ENCODE measurements around the gene ANKRD49. TPM values are rescaled to one million over a fixed set of nuclear protein-coding genes. Genes with fewer than 3 reads are reported as not detected.

Gene ANKRD49
- total and polyA plus RNA-seq, 9 donors = 10.0 to 17.1 (median 12.3) TPM

DNA sequence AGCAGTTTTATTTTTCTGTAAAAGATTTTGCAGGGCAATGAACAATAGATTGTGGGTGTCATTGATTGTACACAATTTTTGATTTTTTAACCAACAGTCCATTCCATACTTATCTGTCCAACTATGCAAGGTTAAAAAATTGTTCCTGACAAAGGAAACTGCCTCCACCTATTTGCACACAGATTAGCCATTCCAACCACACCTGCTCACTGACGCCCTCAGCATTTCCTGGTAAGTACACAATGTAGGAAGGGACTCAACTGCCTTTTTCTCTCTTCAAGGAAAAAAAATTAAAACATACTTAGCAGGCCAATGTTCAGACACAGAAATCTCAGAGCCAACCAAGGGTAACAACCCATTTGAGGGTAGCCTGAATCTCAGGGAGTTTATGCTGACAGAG lies 45.6 kb downstream of the ANKRD49 start:
- H3K9me3 ChIP-seq (replicated peaks; ENCODE audit: control insufficient read depth, low read depth, low read length) = no peaks in the 10 kb centered on the region
- H3K27ac ChIP-seq (ENCODE audit: low read length) = no peak overlapping the region
- H3K36me3 ChIP-seq (ENCODE audit: control insufficient read depth, insufficient read depth, low read length) = no peaks in the 10 kb centered on the region
- DNase-seq = no peak
- no CpG with 5 or more reads among the region's 1 CpG for WGBS (ENCODE audit: insufficient coverage)
- no peak overlapping the region for H3K4me3 ChIP-seq (ENCODE audit: low read length)
- H3K4me1 ChIP-seq (ENCODE audit: control insufficient read depth, insufficient read depth, low read length) = peaks cover 5% of the 10 kb centered on the region
- H3K27me3 ChIP-seq (ENCODE audit: control insufficient read depth, insufficient read depth, low read length) = no peaks in the 10 kb centered on the region

DNA sequence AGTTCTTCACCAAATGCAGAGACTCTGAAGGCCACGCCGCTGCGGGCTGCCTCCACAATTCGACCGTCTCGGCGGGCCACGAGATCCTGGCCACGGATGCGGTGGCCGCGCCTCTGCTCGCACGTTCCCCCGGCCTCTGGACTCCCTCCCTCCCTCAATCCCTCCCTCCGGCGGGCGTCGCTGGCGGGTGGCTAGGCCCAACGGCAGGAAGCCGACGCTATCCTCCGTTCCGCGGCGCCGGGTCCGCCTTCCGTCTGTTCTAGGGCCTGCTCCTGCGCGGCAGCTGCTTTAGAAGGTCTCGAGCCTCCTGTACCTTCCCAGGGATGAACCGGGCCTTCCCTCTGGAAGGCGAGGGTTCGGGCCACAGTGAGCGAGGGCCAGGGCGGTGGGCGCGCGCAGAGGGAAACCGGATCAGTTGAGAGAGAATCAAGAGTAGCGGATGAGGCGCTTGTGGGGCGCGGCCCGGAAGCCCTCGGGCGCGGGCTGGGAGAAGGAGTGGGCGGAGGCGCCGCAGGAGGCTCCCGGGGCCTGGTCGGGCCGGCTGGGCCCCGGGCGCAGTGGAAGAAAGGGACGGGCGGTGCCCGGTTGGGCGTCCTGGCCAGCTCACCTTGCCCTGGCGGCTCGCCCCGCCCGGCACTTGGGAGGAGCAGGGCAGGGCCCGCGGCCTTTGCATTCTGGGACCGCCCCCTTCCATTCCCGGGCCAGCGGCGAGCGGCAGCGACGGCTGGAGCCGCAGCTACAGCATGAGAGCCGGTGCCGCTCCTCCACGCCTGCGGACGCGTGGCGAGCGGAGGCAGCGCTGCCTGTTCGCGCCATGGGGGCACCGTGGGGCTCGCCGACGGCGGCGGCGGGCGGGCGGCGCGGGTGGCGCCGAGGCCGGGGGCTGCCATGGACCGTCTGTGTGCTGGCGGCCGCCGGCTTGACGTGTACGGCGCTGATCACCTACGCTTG lies 50.2 kb downstream of the ANKRD49 start, which contains the start of gene FUT4:
Gene FUT4 (plus strand): TSS at position 227 of the 951 bp plus-strand sequence. CDS start 213 bp downstream, at position 440.
- 0% methylated on average over 108 of the region's 109 CpGs for WGBS (ENCODE audit: insufficient coverage)

DNA sequence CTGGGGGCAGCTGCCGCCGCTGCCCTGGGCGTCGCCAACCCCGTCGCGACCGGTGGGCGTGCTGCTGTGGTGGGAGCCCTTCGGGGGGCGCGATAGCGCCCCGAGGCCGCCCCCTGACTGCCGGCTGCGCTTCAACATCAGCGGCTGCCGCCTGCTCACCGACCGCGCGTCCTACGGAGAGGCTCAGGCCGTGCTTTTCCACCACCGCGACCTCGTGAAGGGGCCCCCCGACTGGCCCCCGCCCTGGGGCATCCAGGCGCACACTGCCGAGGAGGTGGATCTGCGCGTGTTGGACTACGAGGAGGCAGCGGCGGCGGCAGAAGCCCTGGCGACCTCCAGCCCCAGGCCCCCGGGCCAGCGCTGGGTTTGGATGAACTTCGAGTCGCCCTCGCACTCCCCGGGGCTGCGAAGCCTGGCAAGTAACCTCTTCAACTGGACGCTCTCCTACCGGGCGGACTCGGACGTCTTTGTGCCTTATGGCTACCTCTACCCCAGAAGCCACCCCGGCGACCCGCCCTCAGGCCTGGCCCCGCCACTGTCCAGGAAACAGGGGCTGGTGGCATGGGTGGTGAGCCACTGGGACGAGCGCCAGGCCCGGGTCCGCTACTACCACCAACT lies 51.0 kb downstream of the ANKRD49 start:
- peak; percentile 33 for DNase-seq
- WGBS (ENCODE audit: insufficient coverage) = 3% methylated on average over 53 of the region's 59 CpGs
- peaks cover 27% of the 10 kb centered on the region for H3K4me1 ChIP-seq (ENCODE audit: control insufficient read depth, insufficient read depth, low read length)

More for the DNA sequence above, 50.2 kb downstream of the ANKRD49 start, which contains the start of gene FUT4:
- no peaks in the 10 kb centered on the region for H3K9me3 ChIP-seq (replicated peaks; ENCODE audit: control insufficient read depth, low read depth, low read length)
- peak within 1 kb of the TSS; percentile 69 for H3K4me3 ChIP-seq (ENCODE audit: low read length)
- H3K4me1 ChIP-seq (ENCODE audit: control insufficient read depth, insufficient read depth, low read length) = peaks cover 27% of the 10 kb centered on the region
- H3K27me3 ChIP-seq (ENCODE audit: control insufficient read depth, insufficient read depth, low read length) = no peaks in the 10 kb centered on the region
- peak; percentile 95 for DNase-seq
- peaks cover 12% of the 10 kb centered on the region for H3K36me3 ChIP-seq (ENCODE audit: control insufficient read depth, insufficient read depth, low read length)
- peak within 1 kb of the TSS; percentile 97 for H3K27ac ChIP-seq (ENCODE audit: low read length)

DNA sequence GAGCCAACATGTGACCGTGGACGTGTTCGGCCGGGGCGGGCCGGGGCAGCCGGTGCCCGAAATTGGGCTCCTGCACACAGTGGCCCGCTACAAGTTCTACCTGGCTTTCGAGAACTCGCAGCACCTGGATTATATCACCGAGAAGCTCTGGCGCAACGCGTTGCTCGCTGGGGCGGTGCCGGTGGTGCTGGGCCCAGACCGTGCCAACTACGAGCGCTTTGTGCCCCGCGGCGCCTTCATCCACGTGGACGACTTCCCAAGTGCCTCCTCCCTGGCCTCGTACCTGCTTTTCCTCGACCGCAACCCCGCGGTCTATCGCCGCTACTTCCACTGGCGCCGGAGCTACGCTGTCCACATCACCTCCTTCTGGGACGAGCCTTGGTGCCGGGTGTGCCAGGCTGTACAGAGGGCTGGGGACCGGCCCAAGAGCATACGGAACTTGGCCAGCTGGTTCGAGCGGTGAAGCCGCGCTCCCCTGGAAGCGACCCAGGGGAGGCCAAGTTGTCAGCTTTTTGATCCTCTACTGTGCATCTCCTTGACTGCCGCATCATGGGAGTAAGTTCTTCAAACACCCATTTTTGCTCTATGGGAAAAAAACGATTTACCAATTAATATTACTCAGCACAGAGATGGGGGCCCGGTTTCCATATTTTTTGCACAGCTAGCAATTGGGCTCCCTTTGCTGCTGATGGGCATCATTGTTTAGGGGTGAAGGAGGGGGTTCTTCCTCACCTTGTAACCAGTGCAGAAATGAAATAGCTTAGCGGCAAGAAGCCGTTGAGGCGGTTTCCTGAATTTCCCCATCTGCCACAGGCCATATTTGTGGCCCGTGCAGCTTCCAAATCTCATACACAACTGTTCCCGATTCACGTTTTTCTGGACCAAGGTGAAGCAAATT lies 51.7 kb downstream of the ANKRD49 start:
- peak overlapping the region; percentile 69 for H3K4me3 ChIP-seq (ENCODE audit: low read length)
- H3K9me3 ChIP-seq (replicated peaks; ENCODE audit: control insufficient read depth, low read depth, low read length) = no peaks in the 10 kb centered on the region
- DNase-seq = no peak
- H3K36me3 ChIP-seq (ENCODE audit: control insufficient read depth, insufficient read depth, low read length) = peaks cover 12% of the 10 kb centered on the region
- no peak overlapping the region for H3K27ac ChIP-seq (ENCODE audit: low read length)
- 45% methylated on average over 39 of the region's 54 CpGs for WGBS (ENCODE audit: insufficient coverage)
- no peaks in the 10 kb centered on the region for H3K27me3 ChIP-seq (ENCODE audit: control insufficient read depth, insufficient read depth, low read length)
- H3K4me1 ChIP-seq (ENCODE audit: control insufficient read depth, insufficient read depth, low read length) = peaks cover 27% of the 10 kb centered on the region

More for the DNA sequence above, 51.0 kb downstream of the ANKRD49 start:
- H3K4me3 ChIP-seq (ENCODE audit: low read length) = peak overlapping the region; percentile 69
- no peaks in the 10 kb centered on the region for H3K27me3 ChIP-seq (ENCODE audit: control insufficient read depth, insufficient read depth, low read length)
- H3K36me3 ChIP-seq (ENCODE audit: control insufficient read depth, insufficient read depth, low read length) = peaks cover 12% of the 10 kb centered on the region
- H3K27ac ChIP-seq (ENCODE audit: low read length) = peak overlapping the region; percentile 29
- H3K9me3 ChIP-seq (replicated peaks; ENCODE audit: control insufficient read depth, low read depth, low read length) = no peaks in the 10 kb centered on the region

DNA sequence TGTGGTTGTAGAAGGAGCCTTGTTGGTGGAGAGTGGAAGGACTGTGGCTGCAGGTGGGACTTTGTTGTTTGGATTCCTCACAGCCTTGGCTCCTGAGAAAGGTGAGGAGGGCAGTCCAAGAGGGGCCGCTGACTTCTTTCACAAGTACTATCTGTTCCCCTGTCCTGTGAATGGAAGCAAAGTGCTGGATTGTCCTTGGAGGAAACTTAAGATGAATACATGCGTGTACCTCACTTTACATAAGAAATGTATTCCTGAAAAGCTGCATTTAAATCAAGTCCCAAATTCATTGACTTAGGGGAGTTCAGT lies 52.3 kb downstream of the ANKRD49 start:
- H3K36me3 ChIP-seq (ENCODE audit: control insufficient read depth, insufficient read depth, low read length) = peaks cover 12% of the 10 kb centered on the region
- peaks cover 27% of the 10 kb centered on the region for H3K4me1 ChIP-seq (ENCODE audit: control insufficient read depth, insufficient read depth, low read length)
- WGBS (ENCODE audit: insufficient coverage) = no CpG with 5 or more reads among the region's 2 CpGs
- DNase-seq = no peak
- H3K9me3 ChIP-seq (replicated peaks; ENCODE audit: control insufficient read depth, low read depth, low read length) = no peaks in the 10 kb centered on the region
- H3K4me3 ChIP-seq (ENCODE audit: low read length) = peak overlapping the region; percentile 69
- no peaks in the 10 kb centered on the region for H3K27me3 ChIP-seq (ENCODE audit: control insufficient read depth, insufficient read depth, low read length)
- H3K27ac ChIP-seq (ENCODE audit: low read length) = no peak overlapping the region

DNA sequence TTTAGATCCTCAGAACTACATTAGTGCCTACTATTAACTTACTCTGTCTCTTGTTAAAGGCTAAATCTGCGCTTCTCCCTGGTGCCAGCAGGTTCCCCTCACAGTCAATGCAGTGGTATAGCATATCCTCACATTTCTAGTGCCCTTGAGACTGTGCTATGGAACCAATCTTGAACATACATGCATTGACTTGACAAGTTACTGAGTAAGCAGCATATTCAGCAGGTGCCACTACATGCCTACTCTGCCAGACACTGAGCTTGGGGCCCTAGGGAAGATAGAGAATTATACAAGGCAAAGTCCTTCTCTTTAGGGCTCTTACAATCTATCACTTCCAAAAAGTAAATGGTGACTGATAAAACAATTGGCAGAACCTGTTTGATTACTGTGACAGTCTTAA lies 53.1 kb downstream of the ANKRD49 start:
- H3K27me3 ChIP-seq (ENCODE audit: control insufficient read depth, insufficient read depth, low read length) = no peaks in the 10 kb centered on the region
- H3K4me1 ChIP-seq (ENCODE audit: control insufficient read depth, insufficient read depth, low read length) = peaks cover 27% of the 10 kb centered on the region
- H3K36me3 ChIP-seq (ENCODE audit: control insufficient read depth, insufficient read depth, low read length) = peaks cover 12% of the 10 kb centered on the region
- DNase-seq = no peak
- WGBS (ENCODE audit: insufficient coverage) = 100% methylated on average over 1 of the region's 1 CpG
- no peak overlapping the region for H3K4me3 ChIP-seq (ENCODE audit: low read length)
- H3K27ac ChIP-seq (ENCODE audit: low read length) = no peak overlapping the region
- H3K9me3 ChIP-seq (replicated peaks; ENCODE audit: control insufficient read depth, low read depth, low read length) = no peaks in the 10 kb centered on the region

DNA sequence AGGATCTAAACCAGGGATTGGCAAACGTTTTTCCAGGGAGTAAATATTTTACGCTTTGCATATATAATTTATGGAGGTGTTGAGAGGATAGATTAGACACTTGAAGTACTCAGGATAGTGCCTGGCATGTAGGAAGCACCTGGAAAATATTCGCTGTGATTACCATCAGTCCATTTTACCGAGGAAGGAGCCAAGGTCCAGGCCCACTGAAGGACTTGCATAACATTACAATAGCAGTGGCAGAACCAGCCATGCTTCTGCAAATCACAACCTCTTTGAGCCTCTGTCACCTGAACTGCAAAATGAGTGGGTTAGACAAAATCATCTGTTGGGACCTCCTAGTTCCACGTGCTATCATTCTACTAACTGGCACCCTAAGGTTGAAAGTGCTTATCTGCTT lies 55.4 kb downstream of the ANKRD49 start:
- H3K27ac ChIP-seq (ENCODE audit: low read length) = no peak overlapping the region
- no peaks in the 10 kb centered on the region for H3K27me3 ChIP-seq (ENCODE audit: control insufficient read depth, insufficient read depth, low read length)
- no peak for DNase-seq
- WGBS (ENCODE audit: insufficient coverage) = 60% methylated on average over 1 of the region's 5 CpGs
- peaks cover 12% of the 10 kb centered on the region for H3K36me3 ChIP-seq (ENCODE audit: control insufficient read depth, insufficient read depth, low read length)
- H3K4me1 ChIP-seq (ENCODE audit: control insufficient read depth, insufficient read depth, low read length) = peaks cover 23% of the 10 kb centered on the region
- no peaks in the 10 kb centered on the region for H3K9me3 ChIP-seq (replicated peaks; ENCODE audit: control insufficient read depth, low read depth, low read length)
- no peak overlapping the region for H3K4me3 ChIP-seq (ENCODE audit: low read length)

Other genes starting within 250 kb of the ANKRD49 start
- gene IZUMO1R, start 189.4 kb upstream of the ANKRD49 start, total RNA-seq = not detected
- not detected for gene IZUMO1R, start 189.4 kb upstream of the ANKRD49 start, polyA plus RNA-seq (ENCODE audit: insufficient read depth in 1 of 8, insufficient read length in 8 of 8, low replicate concordance in 1 of 8)
- gene GPR83, start 92.6 kb upstream of the ANKRD49 start, total RNA-seq = 0.09 TPM
- under 1 TPM; 0.16 to 0.31 (median 0.19) TPM for gene GPR83, start 92.6 kb upstream of the ANKRD49 start, polyA plus RNA-seq (ENCODE audit: insufficient read depth in 1 of 8, insufficient read length in 8 of 8, low replicate concordance in 1 of 8)
- 18.3 TPM for gene MRE11, start 140 bp upstream of the ANKRD49 start, total RNA-seq
- 10 to 100 TPM in 7 of 8 donors, 1 to 10 TPM in 1; 8.0 to 22.6 (median 14.0) TPM for gene MRE11, start 140 bp upstream of the ANKRD49 start, polyA plus RNA-seq (ENCODE audit: insufficient read depth in 1 of 8, insufficient read length in 8 of 8, low replicate concordance in 1 of 8)
- not detected for gene C11orf97, start 18.5 kb downstream of the ANKRD49 start, total RNA-seq
- not detected for gene C11orf97, start 18.5 kb downstream of the ANKRD49 start, polyA plus RNA-seq (ENCODE audit: insufficient read depth in 1 of 8, insufficient read length in 8 of 8, low replicate concordance in 1 of 8)
- gene FUT4, start 49.9 kb downstream of the ANKRD49 start, total RNA-seq = 5.0 TPM
- 1 to 10 TPM; 5.1 to 7.4 (median 5.4) TPM for gene FUT4, start 49.9 kb downstream of the ANKRD49 start, polyA plus RNA-seq (ENCODE audit: insufficient read depth in 1 of 8, insufficient read length in 8 of 8, low replicate concordance in 1 of 8)
- 3.0 TPM for gene PIWIL4, start 73.4 kb downstream of the ANKRD49 start, total RNA-seq
- 1 to 10 TPM; 2.6 to 5.2 (median 3.8) TPM for gene PIWIL4, start 73.4 kb downstream of the ANKRD49 start, polyA plus RNA-seq (ENCODE audit: insufficient read depth in 1 of 8, insufficient read length in 8 of 8, low replicate concordance in 1 of 8)

All from muscle of leg (tissue), 11 donors.